Pulmonary artery endothelial cell (primary cell): Measurements from ENCODE around the gene PDSS1. TPM values are rescaled to one million over a fixed set of nuclear protein-coding genes. Genes with fewer than 3 reads are reported as not detected.

Experiments
- DNase-seq: peaks from one replicate; pipeline ENCODE4 v3.0.0-alpha.2; 2011; ENCODE audit warnings: low read depth, low spot score
- total RNA-seq: library from RNA; depleted of rRNA; stranded (reverse); fragments of >200 nt; gene quantifications from 2 replicates; pipeline ENCODE4 v1.2.3, GENCODE V29; 2014

The PDSS1 gene
- total RNA-seq, 1 donor from 2014 or later = 8.8 TPM

GRCh38 chr10:26792758-26793495 is 95.4 kb downstream of the PDSS1 start:
- DNase-seq = no peak

Other genes starting within 250 kb of the PDSS1 start
- 35.0 and 40.3 TPM in 2 replicates for gene ABI1, start 163.3 kb downstream of the PDSS1 start, total RNA-seq